NCI-H1105 treated with DMSO at 0.1 percent for 48 hours (cell line): ENCODE results near the gene KIF1A.

Experiments used
- DNase-seq: peaks from one replicate; lab custom pipeline; 2025; lab: John Stamatoyannopoulos, UW

Gene KIF1A

GRCh38 chr2:240719676-240720545 lies 100.1 kb downstream of the KIF1A start:
- DNase-seq, result no peak

GRCh38 chr2:240718896-240719490 lies 101.0 kb downstream of the KIF1A start:
- no peak for DNase-seq

GRCh38 chr2:240717681-240718581 lies 102.1 kb downstream of the KIF1A start:
- DNase-seq, result no peak

- no peak for DNase-seq
These were observed 102.8 kb downstream of the KIF1A start for GRCh38 chr2:240717181-240717641.

- no peak for DNase-seq
These were observed 103.8 kb downstream of the KIF1A start for GRCh38 chr2:240716130-240716798.

- peak; percentile 15 for DNase-seq
These were observed 105.0 kb downstream of the KIF1A start for GRCh38 chr2:240714747-240715725.

GRCh38 chr2:240713928-240714746 lies 105.9 kb downstream of the KIF1A start:
- no peak for DNase-seq

GRCh38 chr2:240713071-240713927 lies 106.7 kb downstream of the KIF1A start:
- DNase-seq, result no peak

- DNase-seq, result no peak
These were observed 107.9 kb downstream of the KIF1A start for GRCh38 chr2:240712121-240712520.

- no peak for DNase-seq
These were observed 108.3 kb downstream of the KIF1A start for GRCh38 chr2:240711701-240712100.

- no peak for DNase-seq
These were observed 108.7 kb downstream of the KIF1A start for GRCh38 chr2:240711296-240711695.

GRCh38 chr2:240708457-240708856 lies 111.6 kb downstream of the KIF1A start:
- DNase-seq, result no peak

GRCh38 chr2:240707821-240708220 lies 112.2 kb downstream of the KIF1A start:
- no peak for DNase-seq

GRCh38 chr2:240707043-240707756 lies 112.8 kb downstream of the KIF1A start:
- DNase-seq, result no peak

GRCh38 chr2:240705204-240705791 lies 114.7 kb downstream of the KIF1A start:
- DNase-seq, result no peak

- DNase-seq, result no peak
These were observed 115.4 kb downstream of the KIF1A start for GRCh38 chr2:240704651-240705050.
